GM12872 (cell line): ENCODE measurements around the gene RNF144B.

Experiments used
- CTCF ChIP-seq: IDR thresholded peaks from 3 replicates; pipeline ENCODE4 v1.5.1; 2011; ENCODE audit warnings: low read depth, mild to moderate bottlenecking, low read length, moderate library complexity; ENCODE audit not compliant: insufficient read depth

The RNF144B gene

GRCh38 chr6:18424201-18424600 lies 37.1 kb downstream of the RNF144B start:
- TF ChIP-seq CTCF: no peak

GRCh38 chr6:18425218-18425617 lies 38.1 kb downstream of the RNF144B start:
- no peak for TF ChIP-seq CTCF

- no peak for TF ChIP-seq CTCF
These were observed 40.1 kb downstream of the RNF144B start for GRCh38 chr6:18427296-18427695.

DNA sequence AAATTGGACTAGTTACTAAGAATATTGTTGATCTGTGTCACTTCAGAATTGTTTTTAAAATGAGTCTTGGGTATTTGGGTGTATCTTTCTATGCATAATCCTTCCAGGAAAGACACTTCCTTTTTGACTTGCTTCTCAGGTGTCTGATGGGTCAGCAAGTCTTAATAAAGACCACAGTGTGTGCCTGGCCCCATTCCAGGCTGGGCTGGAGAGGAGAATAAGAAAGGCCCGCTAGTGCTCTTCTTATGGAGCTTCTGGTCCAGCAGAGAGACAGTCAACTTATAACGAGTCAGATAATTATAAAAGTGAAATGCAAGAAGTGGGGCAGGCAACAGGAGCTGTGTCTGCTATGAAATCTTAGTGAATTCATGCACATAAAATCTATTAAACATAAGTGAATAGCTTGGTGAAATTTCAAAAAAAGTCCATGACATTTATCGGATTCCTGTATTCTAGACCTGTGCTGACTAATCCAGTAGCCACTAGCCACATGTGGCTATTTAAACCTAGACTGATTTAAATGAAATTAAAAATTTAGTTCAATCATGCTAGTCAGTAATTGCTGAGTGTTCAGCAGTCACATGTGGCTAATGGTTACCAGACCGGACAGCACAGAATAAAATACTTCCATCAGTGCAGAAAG lies 42.6 kb downstream of the RNF144B start:
- TF ChIP-seq CTCF: no peak

DNA sequence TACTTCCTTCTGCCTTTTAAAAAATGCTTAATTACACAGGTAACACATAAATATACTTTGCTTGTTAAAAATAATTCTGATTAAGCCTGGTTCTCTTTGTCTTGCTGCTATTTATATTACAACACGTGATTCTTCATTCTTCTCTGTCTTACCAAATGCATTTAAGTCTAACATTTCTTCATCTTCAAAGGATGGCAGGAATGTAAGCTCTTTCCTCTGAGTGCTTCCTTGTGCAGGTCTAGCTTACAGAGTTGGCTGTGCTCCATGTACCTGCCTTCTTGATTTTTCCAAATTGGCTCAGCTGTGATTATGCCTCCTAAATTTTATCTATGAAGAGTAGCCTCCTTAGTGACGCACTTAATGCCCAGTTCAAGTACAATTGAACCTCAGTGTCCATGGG lies 44.4 kb downstream of the RNF144B start:
- TF ChIP-seq CTCF: no peak

GRCh38 chr6:18432180-18432579 lies 45.0 kb downstream of the RNF144B start:
- no peak for TF ChIP-seq CTCF

DNA sequence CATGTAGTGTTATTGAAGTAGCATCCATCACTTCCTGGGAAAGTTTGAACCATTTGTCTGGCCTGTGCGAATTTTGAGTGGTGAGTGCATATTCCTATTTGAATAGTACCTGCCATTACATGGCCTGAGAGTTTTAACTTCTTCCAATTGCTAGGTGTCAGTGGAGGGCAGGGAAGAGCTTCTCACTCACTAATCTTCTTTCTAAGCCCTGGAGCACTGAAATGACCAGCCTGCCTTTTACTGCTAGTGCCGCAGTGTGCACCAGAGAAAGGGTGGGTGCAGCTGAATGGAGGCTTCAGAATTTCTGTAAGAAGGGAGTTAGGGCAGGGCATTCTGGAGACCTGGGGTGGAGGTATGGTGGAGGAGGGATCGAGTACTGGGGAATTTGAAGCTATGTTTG lies 45.5 kb downstream of the RNF144B start:
- TF ChIP-seq CTCF: no peak

GRCh38 chr6:18433059-18433458 lies 45.9 kb downstream of the RNF144B start:
- no peak for TF ChIP-seq CTCF
